OCI-M2 (cell line): ENCODE results near the gene PFN3.

Experiments used
- DNase-seq: peaks from one replicate; lab custom pipeline; 2025; ENCODE audit not compliant: unreplicated experiment; lab: John Stamatoyannopoulos, UW

PFN3 gene, protein sequence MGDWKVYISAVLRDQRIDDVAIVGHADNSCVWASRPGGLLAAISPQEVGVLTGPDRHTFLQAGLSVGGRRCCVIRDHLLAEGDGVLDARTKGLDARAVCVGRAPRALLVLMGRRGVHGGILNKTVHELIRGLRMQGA

DNA sequence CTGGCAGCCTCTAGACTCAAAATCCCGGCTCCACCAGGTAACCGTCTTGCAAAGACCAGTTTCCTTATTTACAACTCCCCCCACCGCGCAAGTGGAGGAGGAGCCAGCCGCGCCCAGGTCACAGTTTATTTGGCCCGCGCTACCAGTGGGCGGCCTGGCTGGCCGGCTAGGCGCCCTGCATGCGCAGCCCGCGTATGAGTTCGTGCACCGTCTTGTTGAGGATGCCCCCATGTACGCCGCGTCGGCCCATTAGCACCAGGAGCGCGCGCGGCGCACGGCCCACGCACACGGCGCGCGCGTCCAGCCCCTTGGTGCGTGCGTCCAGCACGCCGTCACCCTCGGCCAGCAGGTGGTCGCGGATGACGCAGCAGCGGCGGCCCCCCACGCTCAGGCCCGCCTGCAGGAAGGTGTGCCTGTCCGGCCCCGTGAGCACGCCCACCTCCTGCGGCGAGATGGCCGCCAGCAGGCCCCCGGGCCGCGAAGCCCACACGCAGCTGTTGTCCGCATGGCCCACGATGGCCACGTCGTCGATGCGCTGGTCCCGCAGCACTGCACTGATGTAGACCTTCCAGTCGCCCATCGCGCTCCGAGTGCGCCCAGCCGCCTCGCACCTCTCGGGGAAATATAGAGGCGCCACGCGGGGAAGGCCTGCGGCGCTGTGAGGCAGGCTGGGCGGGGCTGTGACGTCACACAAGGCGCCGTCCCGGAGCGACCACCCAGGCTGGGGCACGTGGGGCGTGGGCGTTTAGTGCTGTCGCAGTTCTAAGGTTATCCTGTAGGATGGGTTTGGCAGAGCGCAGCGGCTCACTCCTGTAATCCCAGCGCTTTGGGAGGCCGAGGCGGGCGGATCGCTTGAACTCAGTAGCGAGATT, at the start of gene PFN3:
Gene PFN3, minus strand, starts transcription at position 665 of the 872 bp plus-strand sequence. Its CDS starts 85 bp downstream, at position 580.
- no peak for DNase-seq

DNA sequence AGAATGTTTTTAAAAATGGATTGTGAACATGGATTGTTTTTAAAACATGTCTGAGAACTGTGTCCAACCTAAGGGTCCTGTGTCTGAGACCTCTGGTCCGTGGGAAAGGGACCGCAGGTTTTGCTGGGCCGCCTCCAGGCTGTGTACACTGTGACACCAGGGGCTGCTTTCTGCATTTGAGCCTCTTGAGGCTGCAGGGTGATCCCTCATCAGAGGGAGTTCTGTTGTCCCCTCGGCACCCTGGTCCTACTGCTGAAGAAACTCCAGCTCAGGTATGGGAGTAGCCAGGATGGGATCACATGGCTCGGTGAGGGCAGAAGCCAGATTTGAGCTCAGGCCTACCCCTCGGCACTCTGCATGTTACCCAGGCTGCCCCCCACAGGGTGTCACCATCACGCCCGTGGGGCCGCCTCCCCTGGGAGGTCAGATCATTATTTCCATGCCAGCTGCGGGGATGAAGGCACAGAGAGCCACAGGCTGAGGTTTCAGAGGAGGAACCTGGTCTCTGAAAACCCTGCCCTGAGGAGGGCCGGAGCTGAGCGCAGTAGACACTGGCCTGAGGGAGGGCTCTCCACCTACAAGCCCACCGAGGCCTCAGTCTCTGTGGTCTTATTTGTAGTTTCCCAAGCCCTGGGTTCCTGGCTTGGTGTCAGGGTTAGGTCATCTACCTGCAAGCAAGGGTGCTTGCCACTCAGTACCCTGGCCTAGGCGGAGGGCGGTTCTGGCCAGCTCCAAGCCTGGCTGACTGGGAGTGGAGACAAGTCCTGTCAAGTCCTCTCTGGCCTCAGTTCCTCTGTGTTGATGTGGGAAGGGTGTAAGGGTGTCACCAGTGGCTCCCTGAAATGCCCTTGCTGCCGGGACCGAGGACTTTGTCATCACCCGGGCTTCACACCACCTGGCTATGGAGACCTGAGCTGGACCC, 48.9 kb upstream of the PFN3 start:
- DNase-seq, result no peak

DNA sequence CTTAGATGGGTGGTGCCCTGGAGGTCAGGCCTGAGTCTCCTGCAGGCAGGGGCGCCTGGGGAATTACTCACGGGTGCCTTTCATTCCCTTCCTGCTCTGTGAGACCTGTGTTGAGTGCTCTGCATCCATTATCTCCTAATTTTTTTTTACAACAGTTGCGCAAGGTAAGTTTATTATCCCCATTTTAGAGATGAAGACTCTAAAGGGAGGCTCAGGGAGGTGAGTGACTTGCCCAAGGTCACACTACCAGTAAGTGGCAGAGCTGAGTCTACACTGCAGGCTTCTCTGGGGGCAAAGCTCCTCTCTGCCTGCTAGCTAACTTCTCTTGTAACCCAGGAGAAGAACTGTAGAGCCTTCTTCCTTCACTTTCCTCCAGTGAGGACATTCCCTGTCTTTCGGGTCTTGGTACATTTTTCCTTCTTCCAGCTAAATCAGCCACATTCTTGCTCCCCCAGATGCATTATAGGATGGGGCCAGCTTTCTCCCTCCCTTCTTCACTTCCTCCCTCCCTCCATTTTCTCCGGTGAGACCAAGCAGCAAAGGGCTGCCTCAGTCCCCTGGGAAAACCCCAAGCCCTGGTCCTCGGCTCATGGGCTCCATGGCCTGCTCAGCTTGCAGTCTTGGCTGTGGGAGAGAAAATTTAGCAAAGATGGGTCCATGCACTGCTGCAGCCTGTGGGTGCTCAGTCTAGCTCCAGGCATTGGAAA, 47.9 kb upstream of the PFN3 start:
- no peak for DNase-seq

DNA sequence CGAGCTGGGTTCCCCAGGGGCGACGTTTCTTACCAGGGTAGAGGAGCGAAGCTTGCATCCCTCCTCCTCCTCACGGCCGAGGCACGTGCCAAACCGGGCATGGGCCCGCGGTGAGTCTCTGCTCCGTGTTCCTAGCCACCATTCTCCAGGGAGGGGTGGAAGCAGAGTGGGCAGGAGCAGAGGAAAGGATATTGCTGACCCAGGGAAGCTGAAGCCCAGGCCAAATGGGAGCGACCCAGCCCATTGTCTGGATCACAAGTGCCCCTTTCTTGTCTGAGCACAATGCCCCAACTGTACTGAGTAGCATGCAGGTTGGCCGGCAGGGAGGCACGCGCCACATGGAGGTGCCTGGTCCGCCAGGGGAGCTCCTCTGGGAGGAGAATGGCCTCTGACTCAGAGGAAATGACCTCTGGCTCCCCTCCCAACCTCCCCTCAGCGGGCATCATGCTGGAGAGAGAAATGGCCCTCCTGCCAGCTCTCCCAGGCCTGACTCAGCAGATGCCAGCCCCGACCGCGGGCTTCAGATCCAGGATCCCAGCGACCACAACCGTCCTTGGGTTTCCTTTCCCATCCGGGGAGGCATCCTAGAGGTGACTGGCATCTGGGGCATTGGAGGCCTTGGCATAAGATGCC, 47.3 kb upstream of the PFN3 start:
- DNase-seq, result no peak

DNA sequence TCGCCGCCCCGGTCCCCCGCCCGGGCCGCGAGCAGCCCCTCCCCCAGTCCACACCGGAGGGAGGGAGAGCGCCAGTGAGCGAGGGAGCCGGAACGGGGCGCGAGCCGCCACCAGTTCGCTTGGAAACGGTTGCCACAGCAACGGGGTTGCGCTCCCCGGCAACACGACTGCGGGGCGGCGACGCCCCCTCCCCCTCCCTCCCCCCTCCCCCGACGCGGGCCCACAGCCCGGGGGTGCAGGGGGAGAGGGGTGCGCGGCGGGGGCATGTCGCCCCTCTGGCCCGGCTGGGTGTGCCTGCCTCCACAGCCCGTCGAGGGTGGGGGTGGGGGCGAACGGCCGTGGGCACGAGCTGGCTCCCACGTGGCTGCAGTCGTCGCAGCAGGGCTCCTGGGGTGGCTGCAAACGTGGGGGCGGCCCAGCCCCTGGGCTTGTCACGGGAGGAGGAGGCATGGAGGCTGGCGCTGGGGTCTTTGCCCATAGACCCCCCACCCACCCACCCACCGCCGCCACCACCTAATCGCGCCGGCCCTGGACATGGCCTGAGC, 46.7 kb upstream of the PFN3 start:
- DNase-seq, result no peak

DNA sequence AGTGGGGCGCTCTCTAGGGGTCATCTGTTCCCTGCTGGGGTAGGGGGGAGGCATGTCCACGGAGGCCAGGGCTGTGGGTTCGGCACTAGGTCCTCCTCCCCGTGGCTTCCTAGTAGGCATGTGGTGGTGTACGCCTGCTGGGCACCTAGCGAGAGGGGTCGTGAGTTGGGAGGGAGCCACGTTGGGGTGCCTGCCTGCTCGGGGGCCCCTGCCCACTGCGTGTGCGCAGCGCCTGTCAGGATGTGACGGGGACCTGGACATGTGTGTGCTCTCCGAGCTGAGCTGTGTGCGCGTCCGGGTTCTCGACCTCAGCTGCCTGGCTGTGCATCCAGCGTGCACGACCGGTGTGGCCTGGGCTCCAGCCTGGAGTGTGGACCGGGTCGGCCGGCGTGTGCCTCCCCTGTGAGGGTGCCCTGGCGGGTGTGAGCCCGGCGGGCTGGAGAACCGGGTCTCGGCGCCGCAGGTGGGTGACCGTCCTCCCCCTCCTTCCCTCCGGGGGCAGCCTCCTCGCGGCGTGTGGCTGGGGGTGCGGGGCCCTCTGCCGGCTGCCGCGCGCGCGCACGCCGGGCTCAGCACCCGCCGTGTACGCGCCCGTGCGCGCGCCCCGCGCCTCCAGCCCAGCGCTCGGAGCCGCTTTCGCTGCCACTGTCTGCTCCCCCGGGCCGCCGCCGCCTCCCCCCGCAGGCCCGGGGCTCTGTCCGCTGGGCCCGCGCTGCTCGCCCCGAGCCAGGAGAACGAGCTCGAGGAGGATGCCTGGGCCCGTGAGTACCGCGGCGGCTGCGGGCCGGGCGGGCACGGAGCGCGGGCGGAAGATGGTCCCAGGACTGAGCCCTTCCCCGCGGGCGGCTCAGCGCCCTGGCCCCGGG, 46.0 kb upstream of the PFN3 start, which contains the start of gene PRR7:
Gene PRR7, plus strand, starts transcription at position 615 of the 866 bp plus-strand sequence. CDS start 8,254 bp downstream, outside the sequence.
- DNase-seq, result no peak

DNA sequence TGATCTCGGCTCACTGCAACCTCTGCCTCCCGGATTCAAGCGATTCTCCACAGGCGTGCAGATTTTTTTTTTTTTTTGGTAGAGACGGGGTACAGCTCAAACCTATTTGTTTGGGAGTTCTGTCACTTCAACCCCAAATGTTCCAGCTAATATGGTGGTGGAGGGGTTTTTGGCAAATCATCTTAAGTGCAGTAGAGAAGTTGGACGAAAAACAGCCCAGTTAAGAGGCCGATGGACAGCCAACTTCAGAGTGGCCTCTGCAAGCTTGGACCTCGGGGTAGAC, 45.4 kb upstream of the PFN3 start:
- DNase-seq, result no peak

DNA sequence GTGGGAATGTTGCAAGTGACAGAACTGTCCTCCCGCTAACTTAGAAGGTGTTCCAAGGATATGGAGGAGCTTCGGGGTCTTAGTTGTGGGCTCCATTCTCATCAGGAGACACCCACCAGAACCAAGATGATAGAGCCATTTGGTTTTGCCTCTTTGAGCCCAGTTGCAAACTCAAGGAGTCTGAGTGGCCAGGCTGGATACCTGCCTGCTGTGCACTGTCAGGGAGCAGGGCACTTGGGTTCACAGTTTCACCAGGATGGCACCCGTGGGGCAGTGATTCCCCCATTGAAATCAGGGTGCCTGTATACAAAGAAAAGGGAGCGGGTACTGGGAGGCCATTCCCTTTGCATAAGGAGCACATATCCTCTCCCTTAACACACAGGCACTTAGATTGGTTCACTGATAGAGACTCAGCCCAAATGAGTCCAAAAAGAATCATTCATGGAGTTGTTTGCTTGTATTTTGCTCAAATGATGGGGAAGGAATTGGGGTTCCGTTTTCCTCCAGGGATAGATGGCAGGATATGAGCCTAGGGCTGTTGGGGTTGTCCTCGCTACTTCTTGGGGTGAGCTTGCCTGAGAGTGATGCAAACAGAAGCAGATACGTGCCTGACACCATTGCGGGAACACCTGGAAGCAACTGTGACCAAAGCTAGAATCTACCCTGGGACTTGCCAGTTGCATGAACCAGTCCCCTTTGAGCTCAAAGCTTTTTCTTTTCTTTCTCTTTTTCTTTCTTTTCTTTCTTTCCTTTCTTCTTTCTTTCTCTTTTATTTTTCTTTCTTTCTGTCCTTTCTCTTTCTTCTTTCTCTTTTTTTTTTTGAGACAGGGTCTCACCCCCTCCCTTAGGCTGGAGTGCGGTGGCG, 44.8 kb upstream of the PFN3 start:
- DNase-seq, result no peak

DNA sequence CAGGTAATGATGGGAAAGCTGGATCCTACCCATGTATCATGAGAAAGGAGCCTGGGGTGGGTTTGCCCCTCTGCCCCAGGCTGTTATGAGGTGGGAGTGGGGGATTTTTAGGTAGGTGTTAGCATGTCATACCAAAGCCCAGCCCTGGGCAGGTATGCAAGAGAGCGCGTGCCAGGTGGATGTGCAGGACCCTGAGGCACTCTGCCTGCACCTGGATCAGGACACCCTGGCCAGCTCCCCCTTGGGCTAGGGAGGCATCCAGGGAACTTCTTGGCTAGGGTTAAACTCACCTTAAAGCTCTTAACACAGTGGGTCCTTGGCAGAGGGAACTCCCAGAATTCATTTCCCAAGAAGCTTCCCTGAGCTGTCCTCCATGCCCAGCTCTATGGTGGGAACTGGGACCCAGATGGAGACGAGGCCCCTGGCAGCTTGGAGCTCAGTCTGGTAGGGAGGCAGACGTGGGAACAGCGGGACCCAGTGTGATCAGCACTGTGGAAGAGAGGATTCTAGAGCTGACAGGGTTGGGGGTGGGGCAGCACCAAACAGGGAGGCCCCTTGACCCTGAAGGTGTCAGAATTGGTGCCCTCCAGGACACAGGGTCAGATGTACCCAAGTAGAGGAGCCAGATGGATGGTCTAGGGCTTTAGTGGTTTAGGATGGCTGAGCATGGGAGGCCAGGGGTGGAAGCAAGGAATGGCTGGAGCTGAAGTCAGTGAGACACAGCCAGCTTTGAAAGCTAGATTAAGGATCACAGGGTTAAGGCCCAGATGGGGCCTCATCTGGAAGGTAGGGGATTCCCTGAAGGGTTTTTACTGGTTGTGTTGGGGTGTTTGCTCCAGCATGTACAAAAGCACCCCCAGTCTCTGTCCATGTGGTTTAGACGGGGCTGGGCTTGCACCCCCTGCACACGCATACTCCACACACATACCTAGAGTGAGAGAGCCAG, 43.9 kb upstream of the PFN3 start:
- no peak for DNase-seq

DNA sequence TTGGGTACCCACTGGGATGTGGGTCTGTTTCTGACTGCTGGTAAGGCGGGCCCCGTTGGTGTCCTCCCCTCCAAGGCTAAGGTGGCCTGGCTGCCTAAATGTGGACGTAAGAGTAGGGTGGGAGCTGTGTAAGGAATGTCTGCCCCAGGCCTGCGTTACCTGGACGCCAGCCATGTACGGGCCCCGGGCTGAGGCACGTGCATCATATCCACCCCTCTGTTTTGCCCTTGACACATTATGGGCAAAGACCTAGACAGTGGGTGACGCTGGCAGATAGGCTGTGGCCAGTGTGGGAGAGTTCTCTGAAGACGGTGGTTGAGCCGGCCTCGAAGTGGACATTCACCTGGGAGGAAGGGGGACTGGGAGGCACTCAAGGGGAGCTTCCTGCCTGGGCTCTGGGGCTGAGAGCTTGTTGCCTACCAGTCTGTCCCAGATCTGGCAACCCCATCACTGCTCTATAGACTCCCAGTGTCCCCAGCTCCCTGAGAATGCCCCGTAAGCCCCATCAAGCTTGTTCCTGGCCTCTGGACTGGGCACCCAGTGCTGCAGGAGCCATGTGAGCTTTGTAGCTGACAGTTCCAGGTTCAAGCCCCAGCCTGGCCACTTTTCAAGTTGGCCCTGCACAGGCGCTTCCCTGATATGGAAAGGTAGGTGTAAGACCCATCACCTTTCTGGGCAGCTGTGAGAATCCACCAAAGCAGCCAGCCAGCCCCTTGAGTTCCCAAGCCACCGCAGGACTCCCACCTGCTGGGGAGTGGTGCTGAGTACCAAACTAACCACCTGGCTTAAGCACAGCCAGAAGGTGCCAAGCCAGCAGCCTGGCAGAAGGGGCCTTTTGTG, 42.9 kb upstream of the PFN3 start:
- no peak for DNase-seq

DNA sequence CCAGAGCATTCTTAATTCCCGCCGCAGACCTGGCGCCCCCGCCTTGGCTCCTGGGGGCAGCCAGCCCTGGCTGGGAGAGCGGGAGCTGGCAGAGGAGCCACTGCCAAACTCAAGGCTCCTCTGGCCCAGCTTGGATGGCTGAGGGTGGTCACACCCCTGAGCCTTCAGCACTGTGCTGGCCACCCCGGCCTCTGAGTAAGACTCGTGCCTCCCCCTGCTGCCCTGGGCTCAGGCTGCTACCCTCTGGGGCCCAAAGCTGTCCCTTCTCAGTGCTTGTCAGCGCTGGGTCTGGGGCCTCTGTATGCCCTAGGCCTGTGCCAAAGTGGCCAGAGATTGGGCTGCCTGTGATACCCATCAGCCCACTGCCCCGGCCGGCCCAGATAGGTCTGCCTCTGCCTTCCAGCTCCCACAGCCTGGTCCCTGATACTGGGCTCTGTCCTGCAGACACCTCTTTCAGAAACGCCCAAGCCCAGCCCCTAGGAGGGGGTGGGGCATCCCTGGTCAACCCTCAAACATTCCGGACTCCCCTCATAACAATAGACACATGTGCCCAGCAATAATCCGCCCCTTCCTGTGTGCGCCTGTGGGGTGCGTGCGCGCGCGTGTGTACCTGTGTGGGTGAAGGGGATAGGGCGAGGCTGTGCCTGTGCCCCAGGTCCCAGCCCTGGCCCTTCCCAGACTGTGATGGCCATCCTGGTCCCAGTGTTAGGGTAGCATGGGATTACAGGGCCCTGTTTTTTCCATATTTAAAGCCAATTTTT, 41.8 kb upstream of the PFN3 start:
- DNase-seq, result no peak

DNA sequence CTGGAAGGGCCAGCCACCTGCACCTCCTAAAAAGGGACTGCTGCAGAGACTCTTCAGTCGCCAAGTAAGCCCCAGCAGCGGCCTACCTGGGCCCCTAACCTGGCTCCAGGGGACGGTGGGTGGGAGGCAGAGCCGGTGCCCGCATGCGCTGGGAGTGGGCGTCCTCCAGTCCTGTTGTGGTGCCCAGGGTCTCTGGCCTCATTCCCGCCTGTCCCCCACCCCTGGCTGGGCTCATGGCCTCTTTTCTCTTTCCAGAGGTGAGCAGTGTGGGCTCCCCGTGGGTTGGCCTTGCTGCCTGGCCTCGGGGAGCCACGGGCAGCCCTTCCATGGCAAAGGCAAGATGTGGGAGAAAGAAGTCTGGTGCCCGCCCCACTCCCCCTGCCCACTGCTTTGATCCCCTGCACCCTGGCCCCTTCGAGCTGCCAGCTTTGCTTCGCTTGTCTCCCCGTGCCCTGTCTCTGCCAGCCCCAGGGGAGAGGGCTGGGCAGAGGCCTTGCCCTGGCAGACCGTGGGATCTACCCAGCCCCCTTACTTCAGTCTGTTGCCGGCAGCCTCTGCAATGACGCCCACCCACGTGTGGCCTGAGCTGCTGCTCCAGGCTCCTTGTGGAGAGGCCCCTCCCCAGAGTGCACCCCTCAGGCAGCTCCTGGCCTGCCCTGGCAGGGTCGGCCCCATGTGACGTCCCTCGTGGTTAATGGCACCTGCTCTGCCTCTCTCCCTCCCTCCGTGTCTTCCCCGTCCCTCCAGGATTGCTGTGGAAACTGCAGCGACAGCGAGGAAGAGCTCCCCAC, 40.7 kb upstream of the PFN3 start:
- DNase-seq, result no peak

DNA sequence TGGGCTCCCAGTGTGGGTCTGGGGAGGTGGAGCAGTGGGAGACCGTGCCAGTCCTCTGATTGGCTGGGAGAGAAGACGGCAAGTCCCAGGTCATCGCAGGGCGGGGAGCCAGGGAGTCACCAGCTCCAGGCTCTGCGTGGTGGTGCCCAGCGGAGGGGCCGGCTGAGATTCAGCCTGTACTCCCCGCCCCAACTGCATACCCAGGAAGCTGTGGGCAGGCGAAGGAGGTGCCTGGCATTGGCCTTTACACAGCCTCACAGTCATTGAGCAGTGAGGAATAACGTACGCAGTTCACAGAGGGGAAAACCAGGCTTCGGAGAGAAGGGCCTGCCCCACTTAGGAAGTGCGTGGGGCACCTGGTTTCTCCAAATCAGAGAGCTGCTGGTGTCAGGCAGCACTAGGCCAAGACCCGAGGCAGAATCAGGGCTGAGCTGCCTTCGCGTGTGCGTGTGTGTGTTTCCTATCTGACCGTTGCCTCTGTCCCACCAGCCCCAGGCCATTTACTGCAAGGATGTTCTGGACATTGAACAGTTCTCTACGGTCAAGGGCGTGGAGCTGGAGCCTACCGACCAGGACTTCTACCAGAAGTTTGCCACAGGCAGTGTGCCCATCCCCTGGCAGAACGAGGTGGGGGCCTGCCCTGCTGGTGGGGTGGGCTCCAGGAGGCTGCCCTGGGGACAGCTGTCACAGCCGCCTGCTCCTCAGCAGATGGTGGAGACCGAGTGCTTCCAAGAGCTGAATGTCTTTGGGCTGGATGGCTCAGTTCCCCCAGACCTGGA, 39.9 kb upstream of the PFN3 start:
- no peak for DNase-seq

DNA sequence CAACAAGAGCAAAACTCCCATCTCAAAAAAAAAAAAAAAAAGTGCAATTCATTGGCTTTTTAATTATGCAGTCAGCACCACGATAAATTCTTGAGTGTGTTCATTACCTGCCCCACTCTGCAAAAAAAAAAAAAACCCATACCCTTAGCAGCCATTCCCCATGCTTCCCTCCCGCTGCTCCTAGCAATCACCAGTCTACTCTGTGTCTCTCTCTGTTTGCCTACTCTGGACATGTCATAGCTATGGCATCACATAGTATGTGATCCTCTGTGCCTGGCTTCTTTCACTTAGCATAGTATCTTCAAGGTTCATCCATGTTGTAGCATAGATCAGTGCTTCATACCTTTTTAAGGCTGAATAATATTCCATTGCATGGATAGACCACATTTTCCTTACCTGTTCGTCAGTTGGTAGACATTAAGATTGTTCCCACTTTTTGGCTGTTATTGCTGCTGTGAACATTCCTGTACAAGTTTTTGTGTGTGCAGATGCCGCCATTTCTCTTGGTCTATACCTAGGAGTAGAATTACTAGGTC, 39.1 kb upstream of the PFN3 start:
- no peak for DNase-seq
